ENCODE measurements around the gene SLX4IP.

Gene SLX4IP

DNA sequence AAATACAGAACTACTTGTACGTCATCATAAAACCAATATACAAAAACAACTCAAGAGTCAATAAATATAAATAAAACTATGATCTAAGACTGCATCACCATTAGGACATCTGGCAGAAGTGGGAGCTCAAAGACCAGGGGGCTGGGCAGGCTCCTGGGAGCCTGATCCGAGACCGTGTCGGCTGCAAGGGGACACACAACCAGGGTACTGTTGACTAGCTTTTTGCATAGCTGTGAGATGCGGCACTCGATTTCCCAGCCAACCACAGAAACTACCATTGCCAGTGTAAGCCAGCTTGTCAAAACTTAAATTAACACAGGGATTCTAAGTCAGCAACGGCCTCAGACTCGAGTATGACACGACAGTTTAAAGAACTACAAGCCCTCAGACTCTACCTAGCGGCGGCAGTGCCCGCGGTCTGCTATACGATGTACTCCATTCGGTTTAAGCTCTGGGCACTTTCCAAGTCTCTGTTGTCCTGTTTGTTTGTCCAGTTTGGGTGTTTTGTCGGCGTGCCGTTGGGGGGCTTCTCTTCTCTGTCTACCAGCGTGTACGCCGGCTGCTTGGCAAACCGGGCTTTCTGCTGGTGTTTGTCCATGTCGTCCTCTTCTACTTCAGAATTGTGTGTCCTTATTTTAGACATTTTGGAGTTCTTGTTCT is 204.1 kb downstream of the SLX4IP start:
- no peak for DNase-seq

DNA sequence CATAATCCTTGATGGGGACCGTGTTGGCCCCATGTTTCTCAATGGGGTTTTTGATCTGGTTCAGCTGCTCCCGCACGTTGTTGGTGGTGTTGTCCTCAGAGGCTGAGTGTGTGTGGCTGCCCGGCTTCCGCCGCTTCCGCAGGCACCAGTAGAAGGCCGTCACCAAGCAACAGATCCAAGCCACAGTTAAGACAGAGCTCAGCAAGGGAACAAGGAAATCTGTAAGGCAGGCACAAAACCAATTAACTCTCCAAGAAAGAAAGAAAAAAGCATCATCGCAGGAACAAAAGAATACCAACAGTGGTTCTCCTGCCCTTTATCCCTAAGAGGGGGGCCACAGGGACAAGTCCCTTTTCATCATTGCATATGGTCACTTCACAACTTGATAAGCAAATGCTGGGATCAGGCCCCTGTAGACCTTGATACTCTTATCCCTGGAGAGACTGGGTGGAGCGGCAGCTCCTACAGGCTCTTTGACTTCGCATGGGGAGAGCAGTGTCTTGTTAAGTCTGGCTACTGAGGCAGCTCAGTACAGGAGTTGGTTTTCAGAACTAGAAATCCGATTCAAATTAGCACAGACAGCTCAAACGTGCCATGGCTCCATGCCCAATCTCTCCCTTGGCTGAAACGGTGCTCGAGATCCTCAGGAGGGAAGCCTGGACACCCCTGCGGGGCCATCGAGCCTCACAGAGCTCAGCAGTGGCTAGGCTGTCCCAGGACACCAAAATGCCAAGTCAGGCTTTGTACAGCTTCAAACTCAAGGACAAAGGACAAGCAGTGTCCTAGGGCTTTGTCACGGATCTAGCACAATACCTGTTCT is 204.8 kb downstream of the SLX4IP start:
- no peak for DNase-seq

DNA sequence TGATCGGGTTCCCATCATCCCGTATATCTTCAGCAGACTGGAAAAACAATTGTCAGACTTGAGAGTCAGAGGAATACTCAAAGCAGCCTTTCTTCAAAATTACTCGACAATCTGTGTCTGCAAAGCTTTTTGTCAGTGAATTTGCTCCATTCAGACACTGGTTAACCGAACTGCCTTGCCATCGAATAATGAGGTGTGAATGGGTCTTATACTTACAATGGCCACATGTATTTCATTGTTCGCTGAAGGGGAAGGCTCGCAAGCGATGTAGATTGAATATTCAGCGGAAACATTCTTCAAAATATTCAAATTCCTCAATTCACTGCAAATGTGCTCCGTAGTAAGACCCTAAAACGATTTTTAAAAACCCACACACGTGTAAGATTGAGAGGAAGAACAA is 205.8 kb downstream of the SLX4IP start:
- DNase-seq, result no peak

DNA sequence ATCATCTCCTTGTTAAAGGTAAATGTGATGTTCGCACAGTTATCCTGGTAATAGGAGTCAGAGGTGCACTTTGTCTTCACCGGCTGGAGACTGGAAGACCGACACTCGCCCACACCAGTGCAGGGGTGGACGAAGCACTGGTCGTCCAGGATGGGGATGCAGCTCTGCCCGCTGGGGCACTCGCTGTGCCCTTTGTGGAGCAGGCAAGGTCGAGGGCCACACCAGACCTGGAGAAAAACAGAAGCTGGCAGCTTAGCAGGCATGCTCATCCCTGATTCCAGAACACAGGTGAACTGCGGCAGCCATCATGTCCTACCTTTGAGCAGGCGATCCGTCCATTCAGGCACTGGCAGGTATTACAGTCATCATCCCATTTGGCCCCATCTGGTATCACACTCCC is 206.4 kb downstream of the SLX4IP start:
- DNase-seq, result no peak

DNA sequence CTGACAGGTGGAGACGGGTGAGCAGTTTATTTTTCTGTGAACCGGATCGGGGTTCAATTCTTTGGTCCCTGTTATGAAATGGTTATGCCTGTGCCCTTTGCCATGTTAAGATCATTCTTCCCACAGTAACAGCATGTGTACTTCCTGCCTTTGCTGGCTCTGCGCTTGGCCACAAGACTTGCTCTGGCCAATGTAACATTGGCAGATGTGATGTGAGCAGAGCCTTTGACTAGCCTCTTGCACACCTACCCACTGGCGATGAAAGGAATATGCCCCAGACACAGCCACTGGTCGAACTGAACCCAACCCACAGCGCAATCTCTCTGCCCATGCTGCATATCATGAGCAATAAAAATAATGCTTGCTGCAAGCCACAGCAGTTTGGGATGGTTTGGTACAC is 206.8 kb downstream of the SLX4IP start:
- no peak for DNase-seq

DNA sequence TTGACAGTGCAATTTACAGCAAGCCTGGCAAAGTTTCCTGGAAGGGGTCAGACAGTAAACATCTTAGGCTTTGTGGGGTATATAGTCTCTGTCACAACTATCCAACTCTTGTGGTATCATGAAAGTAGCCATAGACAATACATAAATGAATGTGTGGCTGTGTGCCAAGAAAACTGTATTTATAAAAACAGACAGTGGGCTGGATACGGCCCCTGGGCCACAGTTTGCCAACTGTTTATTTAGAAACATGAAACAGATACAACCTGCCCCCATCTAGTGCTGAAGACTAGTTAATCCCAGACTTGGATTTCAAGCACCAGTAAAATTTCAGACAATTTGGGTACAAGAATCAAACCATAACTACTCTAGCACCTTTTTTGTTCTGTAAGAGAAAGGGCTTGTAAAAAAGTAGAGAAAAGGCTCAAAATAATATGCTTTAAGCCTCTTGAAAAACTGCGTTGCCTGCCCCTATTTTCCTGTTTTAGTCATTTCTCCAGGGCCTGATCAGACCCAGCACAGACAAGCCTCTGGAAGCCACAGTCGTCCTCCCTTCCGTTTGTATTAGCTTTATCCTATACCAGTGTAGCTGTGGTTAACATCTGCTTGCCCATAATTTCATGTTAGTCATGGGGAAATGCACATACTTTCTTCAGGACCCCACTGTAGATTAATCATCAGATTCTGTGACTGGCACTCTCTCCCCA is 207.9 kb downstream of the SLX4IP start:
- no peak for DNase-seq

DNA sequence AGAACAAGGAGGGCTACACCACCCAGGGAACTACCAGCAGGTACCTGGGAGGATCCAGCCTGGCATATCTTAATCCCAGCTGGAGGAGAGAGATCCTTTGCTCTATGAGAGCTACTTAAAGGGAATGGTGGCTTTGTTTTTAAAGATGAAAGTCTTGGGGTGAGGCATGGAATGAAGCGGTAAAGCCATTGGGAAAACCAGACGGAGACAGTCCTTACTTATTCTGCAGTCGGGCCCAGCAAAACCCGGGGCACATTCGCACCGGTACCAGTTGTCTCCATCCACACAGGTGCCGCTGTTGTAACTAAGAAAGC is 208.4 kb downstream of the SLX4IP start:
- DNase-seq, result no peak

DNA sequence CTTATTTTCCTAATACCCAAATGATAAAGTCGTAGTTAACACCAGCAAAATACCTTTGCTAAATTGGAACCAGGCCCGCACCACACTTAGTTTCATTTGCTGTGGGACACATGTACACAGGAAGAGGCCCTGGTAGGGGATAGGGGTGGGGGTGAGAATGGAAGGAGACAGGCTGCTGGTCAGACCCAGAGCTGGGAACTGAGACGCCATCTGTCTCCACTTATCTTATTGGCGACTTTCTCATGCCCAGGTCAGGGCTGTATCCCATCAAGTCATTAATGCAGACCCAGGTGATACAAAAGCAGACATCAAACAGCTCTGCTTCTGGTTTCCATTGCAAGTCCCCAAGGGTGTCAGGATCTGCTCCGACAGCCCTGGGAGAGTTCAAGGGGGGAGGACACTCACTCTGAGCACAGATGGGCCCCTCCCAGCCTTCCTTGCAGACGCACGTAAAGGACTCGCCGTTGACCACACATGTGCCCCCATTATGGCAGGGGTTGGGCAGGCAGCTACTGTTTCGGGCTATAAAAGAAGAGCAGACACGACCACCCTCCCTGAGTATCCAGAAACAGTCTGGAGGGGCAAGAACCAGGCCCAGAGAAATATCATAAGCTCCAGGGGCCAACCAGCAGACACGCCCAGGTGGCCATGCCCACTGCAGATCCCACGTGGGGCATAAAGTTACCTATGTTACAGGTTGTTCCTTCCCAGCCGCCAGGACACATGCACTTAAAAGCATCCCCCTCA is 209.5 kb downstream of the SLX4IP start:
- DNase-seq, result no peak

DNA sequence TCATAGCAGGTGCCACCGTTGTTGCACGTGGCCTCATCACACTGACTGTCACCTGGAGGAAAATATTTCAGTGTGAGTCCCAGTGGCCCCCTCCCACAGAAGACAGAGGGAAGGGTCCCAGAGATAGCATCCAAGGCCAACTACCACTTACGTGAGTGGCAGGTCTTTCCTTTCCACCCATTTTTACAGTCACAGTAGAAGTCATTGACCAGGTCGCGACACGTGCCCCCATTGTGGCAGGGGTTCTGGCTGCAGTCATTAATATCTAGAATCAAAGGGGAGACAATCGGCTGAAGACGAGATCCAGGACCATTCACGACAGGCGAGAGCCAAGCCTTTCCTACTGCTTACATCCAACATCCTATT is 210.1 kb downstream of the SLX4IP start:
- DNase-seq, result no peak

DNA sequence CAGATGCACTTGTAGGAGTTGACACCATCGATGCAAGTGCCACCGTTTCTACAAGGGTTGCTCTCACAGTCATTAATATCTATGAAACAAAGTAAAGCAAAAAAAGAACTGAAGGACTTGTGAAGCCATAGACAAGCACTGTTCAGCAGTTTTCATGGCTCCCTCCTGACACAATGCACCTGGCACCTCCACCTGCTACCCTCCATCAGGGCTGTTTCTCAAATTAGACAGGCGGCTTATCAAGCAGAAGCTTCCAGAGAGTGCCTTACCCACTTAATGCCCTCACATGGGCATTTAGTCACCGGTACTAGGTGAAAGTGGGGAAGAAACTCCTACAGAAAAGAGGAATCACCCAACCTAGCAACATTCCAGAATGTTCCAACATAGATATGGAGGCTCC is 210.9 kb downstream of the SLX4IP start:
- DNase-seq, result no peak

DNA sequence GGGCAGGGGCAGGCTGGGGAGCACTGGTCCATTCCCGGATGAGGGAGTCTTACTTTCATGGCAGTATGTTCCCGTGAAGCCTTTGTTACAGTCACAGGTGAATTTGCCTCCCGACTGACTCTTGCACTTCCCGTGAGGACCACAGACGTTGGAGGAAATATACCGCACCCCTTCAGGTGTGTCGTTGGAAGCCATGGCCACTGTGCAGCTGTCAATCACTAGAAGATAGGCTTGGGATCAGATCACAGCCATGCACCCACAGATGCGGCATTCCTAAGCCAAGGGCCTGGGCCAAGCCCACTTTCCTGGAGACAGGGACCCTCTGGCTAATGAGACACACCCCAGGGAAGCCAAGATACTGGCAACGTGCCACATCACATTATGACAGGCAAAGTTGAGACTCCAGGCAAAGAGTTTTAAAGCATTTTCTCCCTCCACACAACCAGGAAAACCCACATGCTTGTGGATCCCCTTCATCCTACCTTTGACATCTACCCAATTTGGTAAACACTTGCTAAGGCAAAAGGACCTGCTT is 211.8 kb downstream of the SLX4IP start:
- DNase-seq, result no peak

DNA sequence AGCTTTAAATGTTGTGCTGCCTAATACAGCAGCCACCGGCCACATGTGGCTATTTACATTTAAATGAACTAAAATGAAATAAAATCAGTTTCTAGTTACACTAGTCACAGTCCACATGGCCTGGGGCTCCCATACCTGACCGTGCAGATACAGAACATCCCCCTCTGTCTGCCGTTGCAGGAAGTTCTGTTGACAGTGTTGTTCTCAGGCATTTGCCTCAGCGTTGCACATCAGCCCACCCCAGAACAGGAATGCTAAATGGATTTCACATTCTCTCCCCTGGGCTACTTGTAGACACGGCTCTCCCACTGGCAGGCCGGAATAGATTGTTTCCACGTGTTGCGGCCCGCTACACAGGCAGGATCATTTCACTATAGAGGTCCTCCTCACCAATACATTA is 212.4 kb downstream of the SLX4IP start:
- DNase-seq, result no peak

DNA sequence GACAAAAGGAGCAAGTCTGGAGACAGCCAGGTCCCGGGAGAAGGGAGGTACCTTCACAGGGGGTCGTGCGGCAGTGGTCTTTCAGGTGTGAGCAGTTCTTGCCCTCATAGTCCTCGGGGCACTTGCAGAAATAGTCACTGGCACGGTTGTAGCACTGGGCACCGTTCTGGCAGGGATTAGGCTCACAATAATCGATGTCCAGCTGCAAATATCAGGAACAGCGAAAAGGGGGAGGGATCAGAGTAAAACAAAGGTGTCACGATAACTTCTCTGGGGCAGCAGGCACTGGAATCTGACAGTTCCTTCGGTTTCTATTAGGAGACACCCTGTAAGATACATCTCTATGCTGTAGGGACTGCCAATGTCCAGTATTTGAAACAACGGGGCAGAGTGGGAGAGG is 212.8 kb downstream of the SLX4IP start:
- no peak for DNase-seq

DNA sequence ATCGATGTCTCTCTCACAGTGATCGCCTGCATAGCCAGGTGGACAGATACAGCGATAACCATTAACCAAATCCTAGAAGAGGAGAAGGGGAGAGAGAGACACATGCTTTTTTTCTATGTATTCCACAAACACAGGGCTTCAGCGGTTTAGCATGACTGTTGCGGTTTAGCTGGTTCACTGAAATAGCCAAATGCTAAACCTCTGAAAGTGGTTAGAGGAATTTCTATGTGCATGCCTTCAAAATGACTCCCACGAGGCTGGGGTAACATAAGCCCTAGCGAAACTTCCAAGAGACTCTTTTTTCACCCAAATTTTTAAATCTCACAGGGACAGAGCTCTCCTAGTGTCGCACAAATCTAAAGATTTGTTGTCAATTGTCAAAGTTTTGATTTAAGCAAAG is 213.5 kb downstream of the SLX4IP start:
- DNase-seq, result no peak

DNA sequence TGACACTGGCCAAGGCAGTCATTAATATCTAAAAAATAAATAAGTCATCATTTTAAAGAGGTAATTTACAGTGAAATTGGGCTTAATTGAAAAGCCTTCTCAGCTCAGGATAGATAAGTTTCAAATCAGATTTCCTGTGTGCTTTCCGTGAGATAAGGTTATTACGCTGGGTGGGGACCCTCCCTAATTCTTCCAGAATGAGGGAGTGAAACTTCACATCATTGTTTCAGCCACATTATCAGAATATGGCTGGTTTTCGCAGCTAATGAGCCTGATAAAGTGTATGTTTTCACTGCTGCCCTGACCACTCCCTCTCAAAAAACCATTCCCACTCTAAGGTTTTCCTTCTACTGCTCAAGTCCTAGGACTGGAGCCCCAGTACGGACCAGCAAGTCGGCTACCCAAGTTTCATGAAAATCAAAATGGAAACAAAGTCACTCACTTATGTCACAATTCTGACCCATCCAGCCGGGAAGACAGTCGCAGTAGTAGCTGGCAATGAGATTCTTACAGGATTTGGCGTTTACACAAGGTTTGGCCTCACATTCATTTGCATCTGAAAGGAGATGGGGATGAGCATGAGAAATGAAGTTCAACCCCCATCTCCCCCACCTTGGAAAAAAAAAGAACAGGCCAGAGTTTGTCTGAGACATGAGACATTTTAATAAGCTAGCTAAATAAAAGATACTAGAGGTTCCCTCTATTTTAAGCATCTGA is 214.1 kb downstream of the SLX4IP start:
- DNase-seq, result no peak

DNA sequence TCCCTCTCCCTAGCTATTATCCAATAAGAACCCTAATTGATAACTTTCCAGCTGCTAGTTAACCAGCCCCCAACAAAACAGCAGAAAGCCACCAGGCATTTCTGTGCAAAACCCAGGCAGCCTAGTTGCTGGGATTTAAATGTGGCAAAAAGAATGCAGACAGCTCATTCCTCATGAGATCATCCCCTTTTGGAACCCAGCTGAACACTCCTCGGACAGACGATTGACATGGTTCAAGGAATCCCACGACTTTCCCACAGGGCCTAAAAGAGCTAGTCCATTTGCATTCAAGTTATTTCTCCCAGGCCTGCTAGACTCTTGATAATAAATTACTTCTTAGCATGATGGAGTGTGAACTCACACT is 214.7 kb downstream of the SLX4IP start:
- no peak for DNase-seq

DNA sequence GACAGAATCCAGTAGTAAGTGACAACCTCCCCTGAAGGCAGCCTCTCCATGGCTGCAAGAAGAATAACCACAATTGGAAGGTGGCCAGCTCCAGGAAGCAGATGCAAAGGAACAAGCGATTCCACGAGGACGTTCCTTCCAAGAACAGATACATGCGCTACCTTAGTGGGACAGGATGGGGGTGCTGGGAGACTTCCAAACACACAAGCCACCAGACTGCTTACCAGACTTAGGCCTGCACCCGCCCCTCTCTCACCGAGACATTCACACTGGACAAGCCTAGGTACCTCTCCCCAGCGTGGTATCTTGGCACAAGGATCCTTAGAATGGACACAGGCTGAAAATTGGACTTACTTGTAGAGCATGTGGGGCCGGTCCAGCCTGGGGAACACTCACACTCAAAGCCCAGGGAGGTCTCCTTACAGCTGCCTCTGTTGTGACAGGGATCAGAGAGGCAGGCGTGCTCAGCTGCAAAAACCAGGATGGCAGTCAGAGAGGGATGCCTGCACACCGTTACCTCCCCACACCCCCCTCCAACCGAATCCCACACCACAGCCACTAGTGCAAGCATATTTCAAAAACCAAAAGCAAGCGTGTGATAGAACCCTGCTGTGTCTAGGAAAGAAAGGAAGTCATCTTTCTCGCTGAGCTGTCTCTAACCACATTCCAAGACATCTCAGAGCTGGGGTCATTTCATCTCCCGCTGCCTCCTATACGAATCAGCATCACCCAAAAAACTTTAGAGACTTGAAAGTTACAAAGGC is 216.3 kb downstream of the SLX4IP start:
- DNase-seq, result no peak

DNA sequence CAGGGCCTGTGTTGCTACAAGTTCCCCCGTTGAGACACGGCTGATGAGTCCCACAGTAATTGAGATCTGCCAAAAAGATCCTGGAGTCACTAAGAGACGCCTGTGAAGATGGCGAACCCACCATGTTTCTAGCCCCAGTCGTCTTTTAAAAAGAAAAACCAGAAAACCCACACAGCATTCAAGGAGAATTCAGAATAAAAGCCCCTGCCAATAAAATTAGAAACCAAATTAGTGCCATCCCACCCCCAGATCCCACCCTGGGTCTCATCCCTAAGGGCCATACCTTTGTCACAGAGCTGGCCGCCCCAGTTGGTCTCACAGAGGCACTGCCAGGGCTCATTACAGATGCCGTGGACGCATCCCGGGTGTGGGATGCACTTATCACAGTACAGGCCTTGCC is 217.1 kb downstream of the SLX4IP start:
- DNase-seq, result no peak

DNA sequence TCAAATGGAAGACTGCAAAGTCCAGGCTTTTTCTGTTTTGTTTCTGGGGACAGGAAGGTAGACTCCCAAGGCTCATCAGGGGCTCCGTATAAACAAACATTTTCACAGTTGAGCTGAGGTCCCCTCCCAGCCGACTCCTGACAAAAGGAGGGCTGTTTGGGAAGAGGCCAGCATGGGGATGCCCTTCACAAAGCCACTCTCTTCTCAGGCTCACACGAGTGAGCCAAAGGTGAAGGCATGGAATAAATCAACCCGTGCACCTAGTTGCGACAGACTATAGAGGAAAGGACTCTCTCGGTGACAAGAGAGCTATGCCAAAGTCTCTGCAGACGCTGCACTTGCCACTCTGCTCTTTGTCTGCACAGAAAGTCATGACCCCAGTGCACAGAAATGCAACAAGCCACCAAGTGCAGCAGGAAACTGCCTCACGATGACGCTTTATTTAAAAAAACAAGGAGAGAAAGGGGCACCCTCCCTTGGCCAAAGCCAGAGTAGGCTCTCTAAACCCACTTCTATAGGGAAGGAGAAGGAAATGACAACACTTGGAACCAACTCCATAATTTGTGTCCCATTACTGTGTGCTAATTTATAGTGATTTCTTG is 217.7 kb downstream of the SLX4IP start:
- DNase-seq, result no peak

DNA sequence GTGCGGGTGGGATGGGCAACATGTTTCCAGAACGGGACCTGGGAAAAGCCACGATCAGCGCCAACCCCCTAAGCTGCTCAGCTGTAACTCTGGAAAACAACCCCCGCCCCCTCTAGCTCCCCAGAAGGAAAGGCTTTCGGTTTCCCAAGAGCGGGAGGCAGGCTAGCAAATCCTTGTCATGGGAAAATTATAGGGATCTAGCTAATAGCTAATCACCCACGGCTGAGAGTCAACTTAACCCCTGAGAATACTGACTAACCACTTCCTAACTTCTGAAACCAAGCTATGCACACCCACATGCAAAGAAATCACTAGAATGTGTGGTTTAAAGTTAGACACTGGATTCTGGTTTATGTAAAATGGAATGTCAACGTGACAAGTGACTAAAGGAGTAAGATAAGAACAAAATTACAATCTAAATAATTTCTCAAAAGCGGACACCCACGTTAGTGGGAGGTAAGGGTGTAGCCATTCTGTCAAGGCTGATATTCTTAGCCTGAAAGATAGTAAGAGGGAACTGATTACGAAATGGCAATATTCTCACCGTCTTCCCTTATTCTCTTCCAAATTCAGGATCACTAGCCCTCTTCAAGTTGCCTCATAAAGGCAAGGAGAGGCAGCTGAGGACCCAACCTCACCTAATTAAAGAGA is 218.6 kb downstream of the SLX4IP start:
- DNase-seq, result no peak

DNA sequence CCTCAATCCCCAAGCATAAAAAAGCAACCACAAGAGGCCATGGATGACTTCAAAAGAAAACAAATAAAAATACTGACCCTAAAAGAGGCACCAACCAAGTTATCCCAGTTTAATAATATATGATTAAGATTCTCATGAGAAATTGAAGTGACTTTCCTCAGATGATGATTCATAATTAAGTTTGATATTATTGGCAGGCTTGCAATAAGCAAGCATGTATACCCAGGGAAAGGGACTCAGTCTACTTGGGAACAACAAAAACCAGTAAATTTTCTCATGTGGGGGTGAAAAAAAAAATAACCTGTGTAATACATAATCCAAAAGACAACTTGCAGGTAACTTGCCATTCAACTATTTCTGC is 219.1 kb downstream of the SLX4IP start:
- no peak for DNase-seq

Measured in cortex of kidney (tissue), 1 donor.